SK-N-SH (cell line): Measurements from ENCODE around the gene NOL4L. TPM values are rescaled to one million over a fixed set of nuclear protein-coding genes. Genes with fewer than 3 reads are reported as not detected.

Source experiments
- CTCF ChIA-PET: fragments of 300-600, 350-600 bp; formaldehyde crosslinking; extraction: SDS; loops from one replicate; lab custom pipeline; 2021; lab: Yijun Ruan, JAX
- POLR2A ChIA-PET: fragments of 350-600 bp; sonication (Branson Sonifier 250); formaldehyde crosslinking; extraction: SDS; loops from one replicate; lab custom pipeline; 2020; ENCODE audit warnings: antibody characterized with exemption, inconsistent platforms; lab: Yijun Ruan, JAX
- DNase-seq: peaks from one replicate; pipeline ENCODE4 v3.0.0; 2012
- H2AFZ ChIP-seq: fragments of 200-600 bp; sonication (generic); 2 replicates; pipeline ENCODE4 v1.8.1; 2016; ENCODE audit warnings: antibody characterized with exemption, mild to moderate bottlenecking, low read depth
- H3F3A ChIP-seq: fragments of 200-600 bp; sonication (generic); replicated peaks from 2 replicates; pipeline ENCODE3; 2016; ENCODE audit warnings: antibody characterized with exemption, mild to moderate bottlenecking; ENCODE audit not compliant: insufficient read depth
- H3K27ac ChIP-seq, 2 experiments: fragments of 200-500 bp in 1 of 2; fragments of 200-600 bp in 1 of 2; sonication (Bioruptor generic) in 1 of 2; sonication (generic), shearing (Covaris generic) in 1 of 2; 2 replicates each; pipeline versions ENCODE4 v1.5.1 to v1.6.1; 2014 to 2016; ENCODE audit warnings: low read depth in 2 of 2, inconsistent platforms in 1 of 2, low read length in 1 of 2, mild to moderate bottlenecking in 1 of 2, mixed read lengths in 1 of 2
- H3K27me3 ChIP-seq: fragments of 200-600 bp; sonication (generic), shearing (Covaris generic); 2 replicates; pipeline ENCODE4 v1.6.1; 2016; ENCODE audit warnings: mixed run types; ENCODE audit not compliant: insufficient read depth
- H3K36me3 ChIP-seq, 2 experiments: fragments of 200-500 bp in 1 of 2; fragments of 200-600 bp in 1 of 2; sonication (Bioruptor generic) in 1 of 2; sonication (generic) in 1 of 2; replicated peaks in 1 of 2; 2 replicates each; pipeline versions ENCODE3 to v1.5.1; 2014 to 2016; ENCODE audit warnings: low read length in 1 of 2, mild to moderate bottlenecking in 1 of 2; ENCODE audit not compliant: insufficient read depth in 2 of 2, control insufficient read depth in 1 of 2
- H3K4me1 ChIP-seq, 2 experiments: fragments of 200-500 bp in 1 of 2; fragments of 200-600 bp in 1 of 2; sonication (Bioruptor generic) in 1 of 2; sonication (generic), shearing (Covaris generic) in 1 of 2; 2 replicates each; pipeline versions ENCODE4 v1.5.1 to v1.6.1; 2014 to 2016; ENCODE audit warnings: low read depth in 1 of 2, low read length in 1 of 2, mixed run types in 1 of 2; ENCODE audit not compliant: insufficient read depth in 2 of 2, control insufficient read depth in 1 of 2
- H3K4me2 ChIP-seq: fragments of 200-600 bp; sonication (generic), shearing (Covaris generic); 2 replicates; pipeline ENCODE4 v1.6.1; 2017; ENCODE audit warnings: mixed run types
- H3K4me3 ChIP-seq, 2 experiments: fragments of 200-500 bp in 1 of 2; fragments of 200-600 bp in 1 of 2; sonication (Bioruptor generic) in 1 of 2; sonication (generic), shearing (Covaris generic) in 1 of 2; 2 replicates each; pipeline versions ENCODE4 v1.5.1 to v1.8.1; 2014 to 2016; ENCODE audit warnings: low read depth in 2 of 2, inconsistent platforms in 1 of 2, low read length in 1 of 2, mild to moderate bottlenecking in 1 of 2, mixed read lengths in 1 of 2, moderate library complexity in 1 of 2
- H3K79me2 ChIP-seq: fragments of 200-600 bp; sonication (generic); 2 replicates; pipeline ENCODE4 v1.8.1; 2017; ENCODE audit warnings: mild to moderate bottlenecking; ENCODE audit not compliant: insufficient read depth
- H3K9ac ChIP-seq: fragments of 200-600 bp; sonication (generic); 2 replicates; pipeline ENCODE4 v1.6.1; 2017; ENCODE audit warnings: mixed run types
- H3K9me2 ChIP-seq: fragments of 200-600 bp; sonication (generic); 2 replicates; pipeline ENCODE4 v1.6.1; 2017; ENCODE audit warnings: mixed run types
- H3K9me3 ChIP-seq: fragments of 200-600 bp; sonication (generic); 2 replicates; pipeline ENCODE4 v1.6.1; 2017; ENCODE audit warnings: mixed run types, mild to moderate bottlenecking, moderate library complexity
- H4K20me1 ChIP-seq: fragments of 200-600 bp; sonication (generic); 2 replicates; pipeline ENCODE4 v1.6.1; 2017; ENCODE audit warnings: mild to moderate bottlenecking, mixed run types; ENCODE audit not compliant: insufficient read depth
- CHD2 ChIP-seq: fragments of 150-350 bp; IDR thresholded peaks from 2 replicates; pipeline ENCODE4 v1.6.1; 2018; ENCODE audit warnings: low read length; ENCODE audit not compliant: partially characterized antibody
- ELF1 ChIP-seq: IDR thresholded peaks from 2 replicates; pipeline ENCODE4 v1.4.0; 2012
- FOXJ3 ChIP-seq: sonication (generic); formaldehyde crosslinking; IDR thresholded peaks from 2 replicates; pipeline ENCODE4 v1.5.1; 2020; ENCODE audit warnings: mild to moderate bottlenecking, missing genetic modification reagents
- FOXM1 ChIP-seq: IDR thresholded peaks from 2 replicates; pipeline ENCODE4 v1.4.0; 2012; ENCODE audit warnings: low read depth, mild to moderate bottlenecking
- GABPA ChIP-seq: IDR thresholded peaks from 2 replicates; pipeline ENCODE4 v1.4.0; 2012; ENCODE audit warnings: low read depth, mild to moderate bottlenecking
- RCOR1 ChIP-seq: fragments of 150-350 bp; IDR thresholded peaks from 2 replicates; pipeline ENCODE4 v1.6.1; 2017; ENCODE audit warnings: antibody characterized with exemption, low read length
- RFX5 ChIP-seq: IDR thresholded peaks from 2 replicates; pipeline ENCODE4 v1.6.1; 2012; ENCODE audit warnings: mild to moderate bottlenecking, improper control_type of control experiment, low read length
- RXRA ChIP-seq: IDR thresholded peaks from 2 replicates; pipeline ENCODE4 v1.4.0; 2012; ENCODE audit warnings: low read depth, mild to moderate bottlenecking, borderline replicate concordance
- TCF12 ChIP-seq: IDR thresholded peaks from 2 replicates; pipeline ENCODE4 v1.4.0; 2012
- TEAD4 ChIP-seq: IDR thresholded peaks from 2 replicates; pipeline ENCODE4 v1.4.0; 2012; ENCODE audit warnings: mild to moderate bottlenecking, borderline replicate concordance; ENCODE audit not compliant: insufficient read depth
- YY1 ChIP-seq: IDR thresholded peaks from 2 replicates; pipeline ENCODE4 v1.4.0; 2012; ENCODE audit warnings: low read depth, mild to moderate bottlenecking
- WGBS: methylation state at CpG from one replicate; pipeline ENCODE4 v1.1.6; 2017; ENCODE audit warnings: low lambda C conversion rate; 5-methylcytosine and 5-hydroxymethylcytosine counted together
- polyA plus RNA-seq, 3 experiments: library from polyadenylated mRNA; depleted of rRNA; stranded (reverse); fragments of >200 nt; gene quantifications; 2 replicates each; pipeline ENCODE4 v1.2.3, GENCODE V29; 2012
- TF ChIP-seq, protein P1 (sequence below): IDR thresholded peaks from 2 replicates; pipeline ENCODE4 v1.4.0; 2012; ENCODE audit warnings: low read depth, borderline replicate concordance
- TF ChIP-seq, protein P2 (sequence below): fragments of 150-350 bp; IDR thresholded peaks from 2 replicates; pipeline ENCODE4 v1.6.1; 2017; ENCODE audit warnings: antibody characterized with exemption, low read length, low read depth, borderline replicate concordance
- TF ChIP-seq, protein P3 (sequence below): fragments of 200-600 bp; sonication (generic); IDR thresholded peaks from 2 replicates; pipeline ENCODE4 v1.6.1; 2017; ENCODE audit warnings: antibody characterized with exemption, mild to moderate bottlenecking, moderate library complexity
- TF ChIP-seq, protein P4 (sequence below): IDR thresholded peaks from 2 replicates; pipeline ENCODE4; 2012
- TF ChIP-seq, protein P5 (sequence below): IDR thresholded peaks from 2 replicates; pipeline ENCODE4 v1.4.0; 2012; ENCODE audit warnings: low read depth

Gene NOL4L
- polyA plus RNA-seq, 1 of the 3 experiments (the other 2 are of a cell fraction) = 14.3 TPM

DNA sequence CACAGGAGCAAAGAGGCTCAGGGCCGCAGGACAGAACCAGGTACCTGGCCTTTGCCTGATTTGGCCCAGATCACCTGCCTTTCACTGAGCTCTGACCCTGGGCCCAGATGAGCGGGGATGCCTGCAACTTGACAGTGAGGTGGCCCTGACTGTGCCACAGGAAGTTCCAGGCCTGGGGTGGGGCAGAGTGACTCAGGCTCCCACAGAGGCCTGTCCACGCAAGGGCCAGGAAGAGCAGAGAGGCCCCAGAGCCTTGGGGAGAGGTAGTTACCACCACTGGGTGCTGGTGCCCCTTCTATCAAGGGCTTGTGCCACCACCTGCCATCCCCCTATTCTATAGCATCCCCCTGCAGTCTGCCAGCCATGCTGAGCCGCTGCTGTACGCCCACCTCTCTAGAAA, 4.1 kb upstream of the NOL4L start:
- Histone ChIP-seq H3F3A (no peaks in the 10 kb centered on the region), H3K27me3 (peaks cover 15% of the 10 kb centered on the region; the same call in 1 of the 2 replicates), H3K4me3 (no peak overlapping the region), H3K27ac (no peak overlapping the region), H3K4me1 (no peaks in the 10 kb centered on the region; a peak in 1 of 4 replicates), H2AFZ (no peak overlapping the region), H3K9me3 (no peaks in the 10 kb centered on the region), H3K79me2 (no peaks in the 10 kb centered on the region), H4K20me1 (no peaks in the 10 kb centered on the region), H3K9me2 (no peaks in the 10 kb centered on the region), H3K9ac (no peak overlapping the region), H3K4me2 (no peak overlapping the region), H3K36me3 (no peaks in the 10 kb centered on the region)
- no peak for DNase-seq
- WGBS = 79% methylated on average over 3 of the region's 5 CpGs
- CTCF ChIA-PET = interaction anchor here (1.0 kb wide), 1 partner anchor 67 kb away, joined by 3 read pairs; no protein-coding TSS in a partner anchor
- POLR2A ChIA-PET = no interaction called here
- TF ChIP-seq, protein P1, sequence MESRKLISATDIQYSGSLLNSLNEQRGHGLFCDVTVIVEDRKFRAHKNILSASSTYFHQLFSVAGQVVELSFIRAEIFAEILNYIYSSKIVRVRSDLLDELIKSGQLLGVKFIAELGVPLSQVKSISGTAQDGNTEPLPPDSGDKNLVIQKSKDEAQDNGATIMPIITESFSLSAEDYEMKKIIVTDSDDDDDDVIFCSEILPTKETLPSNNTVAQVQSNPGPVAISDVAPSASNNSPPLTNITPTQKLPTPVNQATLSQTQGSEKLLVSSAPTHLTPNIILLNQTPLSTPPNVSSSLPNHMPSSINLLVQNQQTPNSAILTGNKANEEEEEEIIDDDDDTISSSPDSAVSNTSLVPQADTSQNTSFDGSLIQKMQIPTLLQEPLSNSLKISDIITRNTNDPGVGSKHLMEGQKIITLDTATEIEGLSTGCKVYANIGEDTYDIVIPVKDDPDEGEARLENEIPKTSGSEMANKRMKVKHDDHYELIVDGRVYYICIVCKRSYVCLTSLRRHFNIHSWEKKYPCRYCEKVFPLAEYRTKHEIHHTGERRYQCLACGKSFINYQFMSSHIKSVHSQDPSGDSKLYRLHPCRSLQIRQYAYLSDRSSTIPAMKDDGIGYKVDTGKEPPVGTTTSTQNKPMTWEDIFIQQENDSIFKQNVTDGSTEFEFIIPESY = no peak
- TF ChIP-seq RFX5 = no peak
- TF ChIP-seq, protein P2, sequence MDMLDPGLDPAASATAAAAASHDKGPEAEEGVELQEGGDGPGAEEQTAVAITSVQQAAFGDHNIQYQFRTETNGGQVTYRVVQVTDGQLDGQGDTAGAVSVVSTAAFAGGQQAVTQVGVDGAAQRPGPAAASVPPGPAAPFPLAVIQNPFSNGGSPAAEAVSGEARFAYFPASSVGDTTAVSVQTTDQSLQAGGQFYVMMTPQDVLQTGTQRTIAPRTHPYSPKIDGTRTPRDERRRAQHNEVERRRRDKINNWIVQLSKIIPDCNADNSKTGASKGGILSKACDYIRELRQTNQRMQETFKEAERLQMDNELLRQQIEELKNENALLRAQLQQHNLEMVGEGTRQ = no peak
- no peak for TF ChIP-seq YY1
- no peak for TF ChIP-seq TEAD4

DNA sequence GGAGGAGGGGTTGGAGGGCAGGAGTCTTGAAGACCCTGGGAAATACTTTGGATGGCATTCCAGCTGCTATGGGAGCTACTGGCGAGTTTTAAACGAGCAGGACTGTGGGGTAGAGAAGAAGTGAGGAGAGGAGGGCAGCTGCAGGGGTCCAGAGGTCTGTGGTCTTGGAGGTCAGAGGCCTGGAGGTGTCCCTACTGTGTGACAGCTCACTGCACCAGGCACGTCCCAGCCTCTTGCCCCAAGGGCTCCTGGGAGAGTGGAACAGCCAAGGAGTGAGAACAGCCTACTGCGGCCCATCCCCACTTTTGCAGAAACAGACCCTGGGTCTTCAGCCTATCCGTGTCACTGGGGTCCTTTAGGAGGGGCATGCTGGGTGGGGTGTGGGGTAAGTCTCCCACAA, 2.9 kb upstream of the NOL4L start:
- peaks cover 15% of the 10 kb centered on the region; the same call in 1 of the 2 replicates for H3K27me3 ChIP-seq
- no peaks in the 10 kb centered on the region for H4K20me1 ChIP-seq
- WGBS = 100% methylated on average over 2 of the region's 5 CpGs
- CTCF ChIA-PET = interaction anchor here (1.1 to 2.9 kb wide), 2 partner anchors 8 to 66 kb away, joined by 3 to 16 read pairs; no protein-coding TSS in a partner anchor
- no peak for DNase-seq
- TF ChIP-seq, protein P3, sequence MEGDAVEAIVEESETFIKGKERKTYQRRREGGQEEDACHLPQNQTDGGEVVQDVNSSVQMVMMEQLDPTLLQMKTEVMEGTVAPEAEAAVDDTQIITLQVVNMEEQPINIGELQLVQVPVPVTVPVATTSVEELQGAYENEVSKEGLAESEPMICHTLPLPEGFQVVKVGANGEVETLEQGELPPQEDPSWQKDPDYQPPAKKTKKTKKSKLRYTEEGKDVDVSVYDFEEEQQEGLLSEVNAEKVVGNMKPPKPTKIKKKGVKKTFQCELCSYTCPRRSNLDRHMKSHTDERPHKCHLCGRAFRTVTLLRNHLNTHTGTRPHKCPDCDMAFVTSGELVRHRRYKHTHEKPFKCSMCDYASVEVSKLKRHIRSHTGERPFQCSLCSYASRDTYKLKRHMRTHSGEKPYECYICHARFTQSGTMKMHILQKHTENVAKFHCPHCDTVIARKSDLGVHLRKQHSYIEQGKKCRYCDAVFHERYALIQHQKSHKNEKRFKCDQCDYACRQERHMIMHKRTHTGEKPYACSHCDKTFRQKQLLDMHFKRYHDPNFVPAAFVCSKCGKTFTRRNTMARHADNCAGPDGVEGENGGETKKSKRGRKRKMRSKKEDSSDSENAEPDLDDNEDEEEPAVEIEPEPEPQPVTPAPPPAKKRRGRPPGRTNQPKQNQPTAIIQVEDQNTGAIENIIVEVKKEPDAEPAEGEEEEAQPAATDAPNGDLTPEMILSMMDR = no peak
- TF ChIP-seq RXRA (no peak), YY1 (no peak), FOXM1 (no peak), CHD2 (no peak), TCF12 (no peak), RCOR1 (no peak), ELF1 (no peak), GABPA (no peak), FOXJ3 (CRISPR knock-in tag) (no peak)
- TF ChIP-seq, protein P2 = no peak
- TF ChIP-seq, protein P4, sequence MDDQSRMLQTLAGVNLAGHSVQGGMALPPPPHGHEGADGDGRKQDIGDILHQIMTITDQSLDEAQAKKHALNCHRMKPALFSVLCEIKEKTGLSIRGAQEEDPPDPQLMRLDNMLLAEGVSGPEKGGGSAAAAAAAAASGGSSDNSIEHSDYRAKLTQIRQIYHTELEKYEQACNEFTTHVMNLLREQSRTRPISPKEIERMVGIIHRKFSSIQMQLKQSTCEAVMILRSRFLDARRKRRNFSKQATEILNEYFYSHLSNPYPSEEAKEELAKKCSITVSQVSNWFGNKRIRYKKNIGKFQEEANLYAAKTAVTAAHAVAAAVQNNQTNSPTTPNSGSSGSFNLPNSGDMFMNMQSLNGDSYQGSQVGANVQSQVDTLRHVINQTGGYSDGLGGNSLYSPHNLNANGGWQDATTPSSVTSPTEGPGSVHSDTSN = no peak
- TF ChIP-seq, protein P1 = no peak
- TF ChIP-seq, protein P5, sequence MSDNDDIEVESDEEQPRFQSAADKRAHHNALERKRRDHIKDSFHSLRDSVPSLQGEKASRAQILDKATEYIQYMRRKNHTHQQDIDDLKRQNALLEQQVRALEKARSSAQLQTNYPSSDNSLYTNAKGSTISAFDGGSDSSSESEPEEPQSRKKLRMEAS = no peak
- no peak overlapping the region for H2AFZ ChIP-seq
- no peaks in the 10 kb centered on the region for H3K36me3 ChIP-seq
- no peak overlapping the region for H3K27ac ChIP-seq
- no peaks in the 10 kb centered on the region for H3K9me2 ChIP-seq
- no peak overlapping the region for H3K9ac ChIP-seq
- H3K4me3 ChIP-seq = no peak overlapping the region
- H3K4me1 ChIP-seq = no peaks in the 10 kb centered on the region; a peak in 1 of 4 replicates
- H3K79me2 ChIP-seq = no peaks in the 10 kb centered on the region
- POLR2A ChIA-PET = no interaction called here
- no peaks in the 10 kb centered on the region for H3K9me3 ChIP-seq
- H3F3A ChIP-seq = no peaks in the 10 kb centered on the region
- no peak overlapping the region for H3K4me2 ChIP-seq
